Gastrocnemius medialis (tissue), 4 donors: ENCODE results near the gene TMEM132E.

Source experiments
- CTCF ChIP-seq, 5 experiments: fragments of 450-650 bp in 3 of 5; fragments of 200-600 bp in 2 of 5; sonication (generic) in 2 of 5; IDR thresholded peaks in 4 of 5; conservative IDR thresholded peaks in 1 of 5; 1 replicate in 4 of 5; 2 replicates in 1 of 5; pipeline ENCODE4 v1.5.1; 2016 to 2019; ENCODE audit warnings: antibody characterized with exemption in 5 of 5, mild to moderate bottlenecking in 3 of 5, moderate library complexity in 3 of 5
- POLR2A ChIP-seq, 2 donors: fragments of 450-650 bp; IDR thresholded peaks; one replicate each; pipeline ENCODE4 v1.6.1; 2017; ENCODE audit warnings: antibody characterized with exemption in 2 of 2, mild to moderate bottlenecking in 2 of 2, moderate library complexity in 2 of 2

GRCh38 chr17:34638526-34639260 lies 59.3 kb downstream of the TMEM132E start:
- TF ChIP-seq CTCF (IDR thresholded peaks at IDR 0.05 in 4 of 5, conservative IDR thresholded peaks at IDR 0.05 in 1 of 5), result no peak
- no peak for TF ChIP-seq POLR2A (IDR thresholded peaks at IDR 0.05)
